ENCODE data around the gene LDLRAD4.

LDLRAD4 gene

GRCh38 chr18:13581496-13582177, 363.1 kb downstream of the LDLRAD4 start:
- TF ChIP-seq, protein P1, sequence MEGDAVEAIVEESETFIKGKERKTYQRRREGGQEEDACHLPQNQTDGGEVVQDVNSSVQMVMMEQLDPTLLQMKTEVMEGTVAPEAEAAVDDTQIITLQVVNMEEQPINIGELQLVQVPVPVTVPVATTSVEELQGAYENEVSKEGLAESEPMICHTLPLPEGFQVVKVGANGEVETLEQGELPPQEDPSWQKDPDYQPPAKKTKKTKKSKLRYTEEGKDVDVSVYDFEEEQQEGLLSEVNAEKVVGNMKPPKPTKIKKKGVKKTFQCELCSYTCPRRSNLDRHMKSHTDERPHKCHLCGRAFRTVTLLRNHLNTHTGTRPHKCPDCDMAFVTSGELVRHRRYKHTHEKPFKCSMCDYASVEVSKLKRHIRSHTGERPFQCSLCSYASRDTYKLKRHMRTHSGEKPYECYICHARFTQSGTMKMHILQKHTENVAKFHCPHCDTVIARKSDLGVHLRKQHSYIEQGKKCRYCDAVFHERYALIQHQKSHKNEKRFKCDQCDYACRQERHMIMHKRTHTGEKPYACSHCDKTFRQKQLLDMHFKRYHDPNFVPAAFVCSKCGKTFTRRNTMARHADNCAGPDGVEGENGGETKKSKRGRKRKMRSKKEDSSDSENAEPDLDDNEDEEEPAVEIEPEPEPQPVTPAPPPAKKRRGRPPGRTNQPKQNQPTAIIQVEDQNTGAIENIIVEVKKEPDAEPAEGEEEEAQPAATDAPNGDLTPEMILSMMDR (IDR thresholded peaks at IDR 0.05; ENCODE audit: low read depth, low read length), result no peak
- H3K4me3 ChIP-seq (ENCODE audit: low read depth, low read length), result no peak overlapping the region

GRCh38 chr18:13582178-13582670, 363.7 kb downstream of the LDLRAD4 start:
- H3K4me3 ChIP-seq (ENCODE audit: low read depth, low read length), result no peak overlapping the region
- TF ChIP-seq, protein P1 (IDR thresholded peaks at IDR 0.05; ENCODE audit: low read depth, low read length), result no peak

- no peak overlapping the region for H3K4me3 ChIP-seq (ENCODE audit: low read depth, low read length)
- TF ChIP-seq, protein P1 (IDR thresholded peaks at IDR 0.05; ENCODE audit: low read depth, low read length), result no peak
Observed at GRCh38 chr18:13583576-13584550, 365.3 kb downstream of the LDLRAD4 start.

DNA sequence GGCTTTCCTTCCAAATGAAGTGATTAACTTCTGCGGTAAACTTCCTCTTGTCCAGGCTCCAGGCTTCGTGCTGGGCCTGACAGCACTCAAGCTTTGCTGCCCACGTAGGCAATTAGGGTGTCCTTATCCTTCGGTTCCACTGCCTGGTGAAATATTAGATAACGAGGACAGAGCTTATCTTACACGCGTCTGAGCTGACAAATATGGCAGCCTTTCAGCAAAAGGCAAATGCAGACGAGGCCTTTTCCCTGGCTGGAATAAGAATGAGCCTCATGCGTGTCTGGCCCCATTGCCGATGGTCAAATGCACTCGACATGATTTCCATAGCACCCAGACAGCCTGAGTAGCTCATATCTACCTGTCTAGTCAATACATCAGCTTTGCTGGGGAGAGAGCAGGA, 366.3 kb downstream of the LDLRAD4 start:
- H3K4me3 ChIP-seq (ENCODE audit: low read depth, low read length), result no peak overlapping the region
- TF ChIP-seq, protein P1 (IDR thresholded peaks at IDR 0.05; ENCODE audit: low read depth, low read length), result no peak

GRCh38 chr18:13585379-13586153, 367.0 kb downstream of the LDLRAD4 start:
- TF ChIP-seq, protein P1 (IDR thresholded peaks at IDR 0.05; ENCODE audit: low read depth, low read length), result no peak
- no peak overlapping the region for H3K4me3 ChIP-seq (ENCODE audit: low read depth, low read length)

- no peak overlapping the region for H3K4me3 ChIP-seq (ENCODE audit: low read depth, low read length)
- TF ChIP-seq, protein P1 (IDR thresholded peaks at IDR 0.05; ENCODE audit: low read depth, low read length), result no peak
Observed at GRCh38 chr18:13587001-13587400, 368.4 kb downstream of the LDLRAD4 start.
